B cell (primary cell): ENCODE data around the gene YEATS2. TPM values are rescaled to one million over a fixed set of nuclear protein-coding genes. Genes with fewer than 3 reads are reported as not detected.

ENCODE experiments used
- ATAC-seq: fragments of 200-7000 bp; cut with Tn5 transposase; one replicate; pipeline ENCODE4 v1.10.0; 2021; ENCODE audit warnings: low read depth, mild to moderate bottlenecking, moderate number of reproducible peaks, moderate library complexity
- CTCF ChIA-PET: fragments of 350-600 bp; sonication (Branson Sonifier 250); formaldehyde crosslinking; loops from one replicate; lab custom pipeline; 2021; ENCODE audit warnings: antibody characterized with exemption, inconsistent platforms; lab: Charles Lee
- POLR2A ChIA-PET: fragments of 350-600 bp; sonication (Branson Sonifier 250); formaldehyde crosslinking; loops from one replicate; lab custom pipeline; 2021; ENCODE audit warnings: antibody characterized with exemption; lab: Charles Lee
- DNase-seq: peaks from one replicate; pipeline ENCODE4 v3.0.0; 2013
- H2AFZ ChIP-seq: 2 replicates; pipeline ENCODE4 v1.6.1; 2012; ENCODE audit warnings: mild to moderate bottlenecking, low read depth, low read length; ENCODE audit not compliant: insufficient read depth, poor library complexity, severe bottlenecking
- H3K27ac ChIP-seq, 2 donors: 1 replicate in 1 of 2; 2 replicates in 1 of 2; pipeline ENCODE4 v1.5.1; 2012 to 2013; ENCODE audit warnings: low read length in 2 of 2, mild to moderate bottlenecking in 2 of 2, moderate library complexity in 1 of 2
- H3K27me3 ChIP-seq, 4 experiments: fragments of 200-600 bp in 1 of 4; sonication (generic) in 1 of 4; replicated peaks in 1 of 4; 1 replicate in 2 of 4; 2 replicates in 2 of 4; pipeline versions ENCODE4 v1.6.1 to v1.7.0; 2013 to 2016; ENCODE audit warnings: low read length in 3 of 4, mild to moderate bottlenecking in 2 of 4, mixed read lengths in 1 of 4, moderate library complexity in 1 of 4; ENCODE audit not compliant: insufficient read depth in 4 of 4, control insufficient read depth in 3 of 4; ENCODE audit errors: control extremely low read depth in 1 of 4
- H3K36me3 ChIP-seq, 2 experiments: replicated peaks in 1 of 2; 1 replicate in 1 of 2; 2 replicates in 1 of 2; pipeline versions ENCODE4 v1.6.1 to v1.7.1; 2013; ENCODE audit warnings: low read length in 1 of 2; ENCODE audit not compliant: insufficient read depth in 2 of 2, control insufficient read depth in 1 of 2; ENCODE audit errors: control extremely low read depth in 1 of 2, extremely low read depth in 1 of 2
- H3K4me1 ChIP-seq, 2 donors: fragments of 200-600 bp in 1 of 2; sonication (generic) in 1 of 2; 1 replicate in 1 of 2; 2 replicates in 1 of 2; pipeline versions ENCODE4 v1.5.1 to v1.6.1; 2013 to 2017; ENCODE audit warnings: low read length in 2 of 2; ENCODE audit not compliant: control insufficient read depth in 2 of 2, insufficient read depth in 2 of 2
- H3K4me2 ChIP-seq: replicated peaks from 2 replicates; pipeline ENCODE3; 2012; ENCODE audit warnings: mild to moderate bottlenecking, low read depth, low read length; ENCODE audit not compliant: poor library complexity, severe bottlenecking
- H3K4me3 ChIP-seq, 5 experiments: fragments of 200-600 bp in 1 of 5; sonication (generic) in 1 of 5; 1 replicate in 3 of 5; 2 replicates in 2 of 5; pipeline versions ENCODE4 v1.5.1 to v1.7.0; 2011 to 2016; ENCODE audit warnings: low read length in 4 of 5, mild to moderate bottlenecking in 4 of 5, low read depth in 2 of 5, control low read depth in 1 of 5, moderate library complexity in 1 of 5; ENCODE audit not compliant: insufficient read depth in 1 of 5; ENCODE audit errors: control extremely low read depth in 1 of 5, extremely low read depth in 1 of 5
- H3K79me2 ChIP-seq: fragments of 200-600 bp; sonication (generic); one replicate; pipeline ENCODE4 v1.6.0; 2016; ENCODE audit warnings: low read length; ENCODE audit not compliant: control insufficient read depth, insufficient read depth
- H3K9ac ChIP-seq: fragments of 200-600 bp; sonication (generic); 2 replicates; pipeline ENCODE4 v1.6.1; 2017; ENCODE audit warnings: mild to moderate bottlenecking, low read length, moderate library complexity
- H3K9me3 ChIP-seq, 3 donors: one replicate each; pipeline versions ENCODE4 v1.6.1 to v1.7.1; 2013; ENCODE audit warnings: low read length in 2 of 3; ENCODE audit not compliant: control insufficient read depth in 2 of 3, insufficient read depth in 1 of 3; ENCODE audit errors: control extremely low read depth in 1 of 3
- H4K20me1 ChIP-seq: 2 replicates; pipeline ENCODE4 v1.6.0; 2012; ENCODE audit warnings: mild to moderate bottlenecking, low read length; ENCODE audit not compliant: insufficient read depth, control insufficient read depth, poor library complexity, severe bottlenecking
- H3K27ac Mint-ChIP-seq: one replicate; pipeline ENCODE4 v1.8.0; 2021; ENCODE audit warnings: mixed read lengths
- H3K27me3 Mint-ChIP-seq: one replicate; pipeline ENCODE4 v1.8.0; 2021; ENCODE audit warnings: mixed read lengths
- H3K4me1 Mint-ChIP-seq: one replicate; pipeline ENCODE4 v1.8.0; 2021; ENCODE audit warnings: mixed read lengths
- H3K4me3 Mint-ChIP-seq: one replicate; pipeline ENCODE4 v1.8.0; 2021; ENCODE audit warnings: mixed read lengths
- H3K9me3 Mint-ChIP-seq: one replicate; pipeline ENCODE4 v1.8.0; 2022; ENCODE audit warnings: mixed read lengths; ENCODE audit not compliant: insufficient read depth
- EZH2 ChIP-seq: IDR thresholded peaks from 2 replicates; pipeline ENCODE4 v1.6.1; 2012; ENCODE audit warnings: borderline replicate concordance, low read depth, mild to moderate bottlenecking, moderate library complexity, low read length; ENCODE audit not compliant: insufficient read depth, poor library complexity, severe bottlenecking
- WGBS: methylation state at CpG from one replicate; pipeline ENCODE4 v1.1.5; 2013; ENCODE audit warnings: missing lambda C conversion rate; ENCODE audit not compliant: insufficient coverage; 5-methylcytosine and 5-hydroxymethylcytosine counted together
- intact Hi-C: fragments of 100-400 bp; cut with micrococcal nuclease; formaldehyde crosslinking; loops from one replicate; pipeline ENCODE4 v1.10.0; 2022
- polyA plus RNA-seq: library from polyadenylated mRNA; depleted of rRNA; stranded (reverse); fragments of >200 nt; gene quantifications from 2 replicates; pipeline ENCODE4 v1.2.3, GENCODE V29; 2012
- total RNA-seq, 2 donors: library from RNA; stranded (reverse); fragments of 120-200 nt in 1 of 2; gene quantifications; 1 replicate in 1 of 2; 2 replicates in 1 of 2; pipeline versions ENCODE4 v1.2.3 to v1.2.4, GENCODE V29; 2013 to 2022
- TF ChIP-seq, protein P1 (sequence below): fragments of 200-600 bp; IDR thresholded peaks from one replicate; pipeline ENCODE4 v1.8.0; 2022; ENCODE audit warnings: antibody characterized with exemption, mild to moderate bottlenecking

Gene YEATS2
- total and polyA plus RNA-seq, 2 donors (not counting 1 experiment from before 2014, with no cell fraction given), result 21.8 to 26.7 TPM

- POLR2A ChIA-PET, result no interaction called here
- no peak overlapping the region for H3K27ac Mint-ChIP-seq
- no peak for ATAC-seq
Measured at GRCh38 chr3:183837390-183837789, 139.8 kb downstream of the YEATS2 start.

GRCh38 chr3:183837894-183838293 is 140.3 kb downstream of the YEATS2 start:
- Histone ChIP-seq H3K27me3 (no peaks in the 10 kb centered on the region), H3K9ac (no peak overlapping the region), H3K27ac (no peak overlapping the region), H3K4me1 (no peaks in the 10 kb centered on the region), H2AFZ (no peak overlapping the region), H4K20me1 (no peaks in the 10 kb centered on the region), H3K4me2 (no peak overlapping the region), H3K4me3 (no peak overlapping the region), H3K9me3 (no peaks in the 10 kb centered on the region), H3K36me3 (peaks cover 3 to 69% of the 10 kb centered on the region in 2 experiments), H3K79me2 (no peaks in the 10 kb centered on the region)
- WGBS, result 100% methylated on average over 2 of the region's 3 CpGs
- no peak for DNase-seq
- ATAC-seq, result no peak
- ChIA-PET CTCF (no interaction called here), POLR2A (no interaction called here)
- Mint-ChIP-seq H3K9me3 (no peaks in the 10 kb centered on the region), H3K27me3 (no peaks in the 10 kb centered on the region), H3K27ac (no peak overlapping the region), H3K4me1 (no peaks in the 10 kb centered on the region), H3K4me3 (no peak overlapping the region)
- intact Hi-C loops, result no loop called here
- TF ChIP-seq EZH2, result no peak
- TF ChIP-seq, protein P1, sequence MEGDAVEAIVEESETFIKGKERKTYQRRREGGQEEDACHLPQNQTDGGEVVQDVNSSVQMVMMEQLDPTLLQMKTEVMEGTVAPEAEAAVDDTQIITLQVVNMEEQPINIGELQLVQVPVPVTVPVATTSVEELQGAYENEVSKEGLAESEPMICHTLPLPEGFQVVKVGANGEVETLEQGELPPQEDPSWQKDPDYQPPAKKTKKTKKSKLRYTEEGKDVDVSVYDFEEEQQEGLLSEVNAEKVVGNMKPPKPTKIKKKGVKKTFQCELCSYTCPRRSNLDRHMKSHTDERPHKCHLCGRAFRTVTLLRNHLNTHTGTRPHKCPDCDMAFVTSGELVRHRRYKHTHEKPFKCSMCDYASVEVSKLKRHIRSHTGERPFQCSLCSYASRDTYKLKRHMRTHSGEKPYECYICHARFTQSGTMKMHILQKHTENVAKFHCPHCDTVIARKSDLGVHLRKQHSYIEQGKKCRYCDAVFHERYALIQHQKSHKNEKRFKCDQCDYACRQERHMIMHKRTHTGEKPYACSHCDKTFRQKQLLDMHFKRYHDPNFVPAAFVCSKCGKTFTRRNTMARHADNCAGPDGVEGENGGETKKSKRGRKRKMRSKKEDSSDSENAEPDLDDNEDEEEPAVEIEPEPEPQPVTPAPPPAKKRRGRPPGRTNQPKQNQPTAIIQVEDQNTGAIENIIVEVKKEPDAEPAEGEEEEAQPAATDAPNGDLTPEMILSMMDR, result no peak

More at GRCh38 chr3:183837390-183837789, 139.8 kb downstream of the YEATS2 start:
- Mint-ChIP-seq H3K27me3 (no peaks in the 10 kb centered on the region), H3K4me3 (no peak overlapping the region), H3K9me3 (no peaks in the 10 kb centered on the region), H3K4me1 (no peaks in the 10 kb centered on the region)
- no peak overlapping the region for H3K4me3 ChIP-seq
- H3K9ac ChIP-seq, result no peak overlapping the region
- no peak for TF ChIP-seq EZH2
- TF ChIP-seq, protein P1, result no peak
- WGBS, result 98% methylated on average over 9 of the region's 9 CpGs
- no peak overlapping the region for H3K4me2 ChIP-seq
- H2AFZ ChIP-seq, result no peak overlapping the region
- no peaks in the 10 kb centered on the region for H3K4me1 ChIP-seq
- intact Hi-C loops, result no loop called here
- peaks cover 3 to 74% of the 10 kb centered on the region in 2 experiments for H3K36me3 ChIP-seq
- no peak overlapping the region for H3K27ac ChIP-seq
- H3K9me3 ChIP-seq, result no peaks in the 10 kb centered on the region
- CTCF ChIA-PET, result no interaction called here
- no peaks in the 10 kb centered on the region for H3K79me2 ChIP-seq
- H3K27me3 ChIP-seq, result no peaks in the 10 kb centered on the region
- no peaks in the 10 kb centered on the region for H4K20me1 ChIP-seq
- DNase-seq, result no peak
